H9 (cell line): ENCODE measurements around the gene SLC22A16. TPM values are rescaled to one million over a fixed set of nuclear protein-coding genes. Genes with fewer than 3 reads are reported as not detected.

Experiments
- DNase-seq: peaks from one replicate; pipeline ENCODE4 v3.0.0-alpha.2; 2017
- H2AFZ ChIP-seq: one replicate; pipeline ENCODE4 v1.6.1; 2013; ENCODE audit warnings: mild to moderate bottlenecking, low read length, control low read depth, moderate library complexity
- H2AK5ac ChIP-seq: 2 replicates; pipeline ENCODE4 v1.6.1; 2013; ENCODE audit warnings: low read length, control low read depth, mixed read lengths; ENCODE audit not compliant: insufficient read length
- H2BK120ac ChIP-seq: one replicate; pipeline ENCODE4 v1.6.1; 2013; ENCODE audit warnings: low read depth, mild to moderate bottlenecking, low read length, control low read depth, inconsistent platforms; ENCODE audit not compliant: poor library complexity, severe bottlenecking
- H2BK12ac ChIP-seq: 2 replicates; pipeline ENCODE4 v1.6.1; 2013; ENCODE audit warnings: low read length, control low read depth, mixed read lengths, low read depth; ENCODE audit not compliant: insufficient read length
- H2BK15ac ChIP-seq: 2 replicates; pipeline ENCODE4 v1.6.1; 2013; ENCODE audit warnings: low read depth, low read length, control low read depth
- H2BK20ac ChIP-seq: one replicate; pipeline ENCODE4 v1.6.1; 2013; ENCODE audit warnings: low read depth, mild to moderate bottlenecking, low read length, control low read depth, inconsistent platforms; ENCODE audit not compliant: poor library complexity, severe bottlenecking
- H2BK5ac ChIP-seq: 2 replicates; pipeline ENCODE4 v1.6.1; 2013; ENCODE audit warnings: low read length, control low read depth, mixed read lengths; ENCODE audit not compliant: insufficient read length
- H3K14ac ChIP-seq: 2 replicates; pipeline ENCODE4 v1.6.1; 2013; ENCODE audit warnings: low read length, control low read depth; ENCODE audit not compliant: insufficient read depth
- H3K18ac ChIP-seq: 2 replicates; pipeline ENCODE4 v1.6.1; 2013; ENCODE audit warnings: low read depth, mild to moderate bottlenecking, mixed read lengths, low read length, control low read depth; ENCODE audit not compliant: insufficient read length
- H3K23ac ChIP-seq: 2 replicates; pipeline ENCODE4 v1.6.1; 2013; ENCODE audit warnings: low read length, control low read depth, mixed read lengths, low read depth; ENCODE audit not compliant: insufficient read length
- H3K23me2 ChIP-seq: 2 replicates; pipeline ENCODE4 v1.6.1; 2013; ENCODE audit warnings: low read depth, mild to moderate bottlenecking, mixed read lengths, low read length, control low read depth; ENCODE audit not compliant: insufficient read length, poor library complexity, severe bottlenecking
- H3K27ac ChIP-seq: 2 replicates; pipeline ENCODE4 v1.5.1; 2013; ENCODE audit warnings: low read length, control low read depth, mixed read lengths, low read depth; ENCODE audit not compliant: insufficient read length
- H3K27me3 ChIP-seq: 2 replicates; pipeline ENCODE4 v1.6.1; 2013; ENCODE audit warnings: low read length, control low read depth, inconsistent platforms; ENCODE audit not compliant: insufficient read depth
- H3K4ac ChIP-seq: 2 replicates; pipeline ENCODE4 v1.6.1; 2013; ENCODE audit warnings: low read depth, mild to moderate bottlenecking, control low read depth, inconsistent platforms, low read length, moderate library complexity
- H3K4me1 ChIP-seq: 2 replicates; pipeline ENCODE4 v1.6.1; 2013; ENCODE audit warnings: low read length, control low read depth, inconsistent platforms; ENCODE audit not compliant: insufficient read depth
- H3K4me2 ChIP-seq: 2 replicates; pipeline ENCODE4 v1.6.1; 2013; ENCODE audit warnings: low read length, control low read depth, mixed read lengths; ENCODE audit not compliant: insufficient read length, insufficient read depth
- H3K56ac ChIP-seq: 2 replicates; pipeline ENCODE4 v1.6.1; 2013; ENCODE audit warnings: low read depth, mild to moderate bottlenecking, mixed read lengths, low read length, control low read depth; ENCODE audit not compliant: insufficient read length
- H3K79me1 ChIP-seq: 2 replicates; pipeline ENCODE4 v1.6.1; 2013; ENCODE audit warnings: low read depth, mild to moderate bottlenecking, moderate library complexity, low read length, control low read depth, inconsistent platforms; ENCODE audit not compliant: insufficient read depth, poor library complexity, severe bottlenecking
- H3K79me2 ChIP-seq: 2 replicates; pipeline ENCODE4 v1.6.1; 2013; ENCODE audit warnings: low read length, control low read depth, inconsistent platforms; ENCODE audit not compliant: insufficient read depth
- H3K9ac ChIP-seq: 2 replicates; pipeline ENCODE4 v1.6.1; 2013; ENCODE audit warnings: low read length, control low read depth, mixed read lengths; ENCODE audit not compliant: insufficient read length; ENCODE audit errors: extremely low read depth
- H3K9me3 ChIP-seq: one replicate; pipeline ENCODE4 v1.6.1; 2013; ENCODE audit warnings: low read depth, low read length, inconsistent platforms; ENCODE audit not compliant: control insufficient read depth
- H3T11ph ChIP-seq: one replicate; pipeline ENCODE4 v1.6.1; 2013; ENCODE audit warnings: mild to moderate bottlenecking, low read length, control low read depth, inconsistent platforms
- H4K20me1 ChIP-seq: one replicate; pipeline ENCODE4 v1.6.1; 2013; ENCODE audit not compliant: control insufficient read depth, insufficient read length, insufficient read depth
- H4K5ac ChIP-seq: 2 replicates; pipeline ENCODE4 v1.6.1; 2013; ENCODE audit warnings: low read depth, mild to moderate bottlenecking, mixed read lengths, low read length, control low read depth; ENCODE audit not compliant: insufficient read length
- H4K8ac ChIP-seq: replicated peaks from 2 replicates; pipeline ENCODE4 v1.6.1; 2013; ENCODE audit warnings: low read length, control low read depth, mixed read lengths, low read depth; ENCODE audit not compliant: insufficient read length
- H4K91ac ChIP-seq: 2 replicates; pipeline ENCODE4 v1.6.1; 2013; ENCODE audit warnings: low read depth, mild to moderate bottlenecking, moderate library complexity, mixed read lengths, low read length, control low read depth; ENCODE audit not compliant: insufficient read length
- H3K27ac Mint-ChIP-seq, 3 experiments: 2 replicates in 2 of 3; 3 replicates in 1 of 3; pipeline ENCODE4 v1.8.0; 2020 to 2021; ENCODE audit warnings: mixed read lengths in 3 of 3, mild to moderate bottlenecking in 1 of 3, moderate library complexity in 1 of 3
- H3K27me3 Mint-ChIP-seq: 2 replicates; pipeline ENCODE4 v1.8.0; 2021; ENCODE audit warnings: low read depth, mild to moderate bottlenecking, moderate library complexity, mixed read lengths
- H3K36me3 Mint-ChIP-seq, 3 experiments: 2 replicates in 2 of 3; 3 replicates in 1 of 3; pipeline ENCODE4 v1.8.0; 2020 to 2021; ENCODE audit warnings: low read depth in 3 of 3, mixed read lengths in 3 of 3; ENCODE audit not compliant: insufficient read depth in 1 of 3
- H3K4me1 Mint-ChIP-seq, 2 experiments: 2 replicates each; pipeline ENCODE4 v1.8.0; 2020; ENCODE audit warnings: mixed read lengths in 2 of 2
- H3K4me3 Mint-ChIP-seq, 2 experiments: 2 replicates in 1 of 2; 3 replicates in 1 of 2; pipeline ENCODE4 v1.8.0; 2020 to 2021; ENCODE audit warnings: mild to moderate bottlenecking in 2 of 2, mixed read lengths in 2 of 2, moderate library complexity in 1 of 2
- H3K9me3 Mint-ChIP-seq, 2 experiments: 2 replicates in 1 of 2; 3 replicates in 1 of 2; pipeline ENCODE4 v1.8.0; 2020; ENCODE audit warnings: mild to moderate bottlenecking in 2 of 2, mixed read lengths in 2 of 2, moderate library complexity in 1 of 2
- WGBS: extraction: QIAGEN DNeasy Blood & Tissue Kit; methylation state at CpG from one replicate; pipeline ENCODE4 v1.1.7; 2013; ENCODE audit warnings: missing lambda C conversion rate, low lambda C conversion rate, mixed read lengths; ENCODE audit not compliant: insufficient read length; ENCODE audit errors: extremely low coverage; 5-methylcytosine and 5-hydroxymethylcytosine counted together
- total RNA-seq: library from RNA; stranded (reverse); gene quantifications from 2 replicates; pipeline ENCODE4 v1.2.1, GENCODE V29; 2021
- TF ChIP-seq, protein P1 (sequence below): fragments of 200-600 bp; sonication (generic); conservative IDR thresholded peaks from 3 replicates; pipeline ENCODE4 v1.8.0; 2021; ENCODE audit warnings: antibody characterized with exemption, mild to moderate bottlenecking

SLC22A16 gene
- total RNA-seq, 1 experiment from 2014 or later, result not detected

DNA sequence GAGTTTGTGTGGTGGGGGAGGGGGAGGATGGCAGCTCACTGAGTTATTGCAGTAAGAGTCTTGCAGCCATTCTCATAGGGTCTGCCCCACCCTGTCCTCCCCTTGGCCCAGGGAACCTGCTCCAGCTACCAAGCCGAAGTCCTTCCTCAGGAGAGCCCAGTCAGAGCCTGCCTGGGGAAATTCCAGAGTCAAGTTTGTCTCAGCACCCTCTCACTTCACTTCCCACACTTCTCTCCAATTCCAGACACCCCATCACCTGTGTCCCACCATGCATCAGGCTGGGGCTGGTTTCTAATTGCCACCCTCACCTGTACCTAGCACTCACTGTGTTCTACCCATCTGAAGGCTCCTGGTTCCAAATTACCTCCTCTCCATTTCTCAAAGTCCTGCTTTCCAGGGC, 10.3 kb upstream of the SLC22A16 start:
- H4K20me1 ChIP-seq, result no peaks in the 10 kb centered on the region
- Mint-ChIP-seq H3K36me3 (no peaks in the 10 kb centered on the region; a peak in 1 of 7 replicates), H3K27me3 (no peaks in the 10 kb centered on the region; the same call in 1 of the 2 replicates), H3K4me3 (no peak overlapping the region), H3K27ac (no peak overlapping the region), H3K4me1 (peaks cover 3 to 4% of the 10 kb centered on the region in 2 experiments; a peak in 3 of 4 replicates), H3K9me3 (peaks cover 1 to 3% of the 10 kb centered on the region in 2 experiments; a peak in 2 of 5 replicates)
- H2BK120ac ChIP-seq, result no peak overlapping the region
- H3K79me2 ChIP-seq, result no peaks in the 10 kb centered on the region
- H2BK5ac ChIP-seq, result no peak overlapping the region
- H3K23ac ChIP-seq, result no peak overlapping the region
- no peaks in the 10 kb centered on the region for H3K23me2 ChIP-seq
- no peak overlapping the region for H3K9ac ChIP-seq
- H3K79me1 ChIP-seq, result no peaks in the 10 kb centered on the region
- H3K27me3 ChIP-seq, result no peaks in the 10 kb centered on the region
- no peak overlapping the region for H3K27ac ChIP-seq
- TF ChIP-seq, protein P1, sequence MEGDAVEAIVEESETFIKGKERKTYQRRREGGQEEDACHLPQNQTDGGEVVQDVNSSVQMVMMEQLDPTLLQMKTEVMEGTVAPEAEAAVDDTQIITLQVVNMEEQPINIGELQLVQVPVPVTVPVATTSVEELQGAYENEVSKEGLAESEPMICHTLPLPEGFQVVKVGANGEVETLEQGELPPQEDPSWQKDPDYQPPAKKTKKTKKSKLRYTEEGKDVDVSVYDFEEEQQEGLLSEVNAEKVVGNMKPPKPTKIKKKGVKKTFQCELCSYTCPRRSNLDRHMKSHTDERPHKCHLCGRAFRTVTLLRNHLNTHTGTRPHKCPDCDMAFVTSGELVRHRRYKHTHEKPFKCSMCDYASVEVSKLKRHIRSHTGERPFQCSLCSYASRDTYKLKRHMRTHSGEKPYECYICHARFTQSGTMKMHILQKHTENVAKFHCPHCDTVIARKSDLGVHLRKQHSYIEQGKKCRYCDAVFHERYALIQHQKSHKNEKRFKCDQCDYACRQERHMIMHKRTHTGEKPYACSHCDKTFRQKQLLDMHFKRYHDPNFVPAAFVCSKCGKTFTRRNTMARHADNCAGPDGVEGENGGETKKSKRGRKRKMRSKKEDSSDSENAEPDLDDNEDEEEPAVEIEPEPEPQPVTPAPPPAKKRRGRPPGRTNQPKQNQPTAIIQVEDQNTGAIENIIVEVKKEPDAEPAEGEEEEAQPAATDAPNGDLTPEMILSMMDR, result no peak
- no peak overlapping the region for H3K4me2 ChIP-seq
- H4K5ac ChIP-seq, result no peak overlapping the region
- H3K14ac ChIP-seq, result no peak overlapping the region; the same call in 1 of the 2 replicates
- no peak overlapping the region for H2BK15ac ChIP-seq
- H2BK20ac ChIP-seq, result no peak overlapping the region
- no CpG with 5 or more reads among the region's 1 CpG for WGBS
- H2AK5ac ChIP-seq, result no peak overlapping the region
- no peak overlapping the region for H3K56ac ChIP-seq
- H3K4ac ChIP-seq, result no peak overlapping the region
- no peak overlapping the region for H4K91ac ChIP-seq
- H3K18ac ChIP-seq, result no peak overlapping the region
- no peak overlapping the region for H2BK12ac ChIP-seq
- H2AFZ ChIP-seq, result no peak overlapping the region
- H3T11ph ChIP-seq, result no peak overlapping the region
- no peak overlapping the region for H4K8ac ChIP-seq
- no peak for DNase-seq
- no peaks in the 10 kb centered on the region for H3K4me1 ChIP-seq
- no peaks in the 10 kb centered on the region for H3K9me3 ChIP-seq
